KOPT-K1 (cell line): ENCODE results near the gene PINK1.

Source experiments
- H3K27ac ChIP-seq: fragments of 200-600 bp; sonication (generic); 2 replicates; pipeline ENCODE4 v1.5.1; 2016; ENCODE audit warnings: antibody characterized with exemption, mild to moderate bottlenecking, low read depth, low read length; ENCODE audit not compliant: poor library complexity, severe bottlenecking
- H3K36me3 ChIP-seq: fragments of 200-600 bp; sonication (generic); 2 replicates; pipeline ENCODE4 v1.5.1; 2017; ENCODE audit warnings: antibody characterized with exemption, mild to moderate bottlenecking, low read length, moderate library complexity; ENCODE audit not compliant: insufficient read depth
- H3K9me3 ChIP-seq: fragments of 200-600 bp; sonication (generic); 2 replicates; pipeline ENCODE4 v1.5.1; 2017; ENCODE audit warnings: antibody characterized with exemption, low read length, mild to moderate bottlenecking; ENCODE audit not compliant: insufficient read depth, poor library complexity, severe bottlenecking

Gene PINK1

DNA sequence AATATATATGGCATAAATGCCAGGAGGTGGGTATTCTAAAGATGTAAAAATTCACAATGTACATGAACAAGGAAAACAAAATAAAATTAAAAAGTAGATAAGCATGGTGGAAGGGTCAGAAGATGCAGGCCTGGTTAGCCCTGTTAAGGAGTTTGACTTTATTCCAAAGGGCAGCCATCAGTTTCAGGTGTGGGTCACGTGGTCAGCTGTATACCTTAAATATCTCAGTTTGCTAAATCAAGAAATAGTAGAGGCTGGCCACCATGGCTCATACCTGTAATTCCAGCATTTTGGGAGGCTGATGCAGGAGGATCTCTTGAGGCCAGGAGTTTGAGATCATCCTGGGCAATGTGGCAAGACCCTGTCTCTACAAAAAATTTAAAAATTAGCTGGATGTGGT is 8.5 kb upstream of the PINK1 start:
- no peaks in the 10 kb centered on the region for H3K36me3 ChIP-seq
- peaks cover 7% of the 10 kb centered on the region for H3K9me3 ChIP-seq
- H3K27ac ChIP-seq = no peak overlapping the region

- no peaks in the 10 kb centered on the region for H3K36me3 ChIP-seq
- no peak overlapping the region for H3K27ac ChIP-seq
- peaks cover 7% of the 10 kb centered on the region for H3K9me3 ChIP-seq
Observed at GRCh38 chr1:20625176-20626097, 7.8 kb upstream of the PINK1 start.

DNA sequence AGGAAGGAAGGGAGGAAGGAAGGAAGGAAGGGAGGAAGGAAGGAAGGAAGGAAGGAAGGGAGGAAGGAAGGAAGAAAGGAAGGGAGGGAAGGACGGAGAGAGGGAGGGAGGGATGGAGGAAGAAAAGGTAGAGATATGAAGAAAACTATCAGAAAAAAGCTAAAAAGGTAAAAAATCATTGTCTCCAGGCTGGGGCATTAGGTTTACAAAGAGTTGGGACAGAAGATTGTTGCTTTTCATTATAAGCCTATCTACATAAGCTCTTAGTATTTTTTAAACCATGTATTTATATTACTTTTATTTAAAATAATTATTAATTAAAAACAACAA is 7.2 kb upstream of the PINK1 start:
- peaks cover 12% of the 10 kb centered on the region for H3K9me3 ChIP-seq
- H3K27ac ChIP-seq = no peak overlapping the region
- H3K36me3 ChIP-seq = no peaks in the 10 kb centered on the region

DNA sequence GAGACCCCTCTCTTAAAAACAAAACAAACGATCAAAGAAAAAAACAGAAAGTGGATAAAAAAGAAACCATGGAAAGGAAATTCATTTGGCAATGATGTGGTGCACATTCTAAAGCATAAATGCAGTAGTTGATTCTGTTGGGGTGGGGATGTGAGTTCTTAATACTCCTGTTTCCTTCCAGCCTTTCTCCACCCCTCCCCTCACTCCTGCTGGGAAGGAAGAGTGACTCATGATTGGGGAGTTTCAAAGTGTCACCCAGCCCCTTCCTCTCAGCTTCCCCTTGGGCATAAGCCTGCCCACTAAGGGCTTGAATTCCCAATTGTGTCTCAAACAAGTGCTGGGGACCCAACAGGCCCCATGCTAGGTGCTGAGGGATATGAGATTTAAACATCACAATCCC is 6.7 kb upstream of the PINK1 start:
- Histone ChIP-seq H3K27ac (no peak overlapping the region), H3K9me3 (peaks cover 13% of the 10 kb centered on the region), H3K36me3 (no peaks in the 10 kb centered on the region)

GRCh38 chr1:20630729-20631128 is 2.5 kb upstream of the PINK1 start:
- Histone ChIP-seq H3K36me3 (no peaks in the 10 kb centered on the region), H3K9me3 (peaks cover 13% of the 10 kb centered on the region), H3K27ac (no peak overlapping the region)

DNA sequence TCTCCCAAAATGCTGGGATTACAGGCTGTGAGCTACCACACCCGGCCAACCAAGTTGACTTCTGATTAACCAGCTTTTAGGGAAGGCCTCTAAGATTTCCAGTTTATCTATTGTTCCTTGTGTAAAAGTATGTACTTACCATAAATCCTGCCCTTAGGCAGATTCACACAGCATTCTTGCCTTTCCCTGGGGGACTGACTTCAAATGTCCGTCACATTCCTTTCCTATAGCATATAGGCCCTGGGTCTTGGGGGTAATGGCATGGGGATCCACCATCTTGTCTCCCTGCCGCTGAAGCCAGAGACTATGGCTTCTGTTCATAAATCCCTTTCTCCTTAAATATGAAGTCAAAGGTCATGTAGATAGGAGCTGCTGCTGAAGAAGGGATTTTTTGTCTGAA is 872 bp upstream of the PINK1 start:
- no peaks in the 10 kb centered on the region for H3K36me3 ChIP-seq
- peaks cover 13% of the 10 kb centered on the region for H3K9me3 ChIP-seq
- no peak overlapping the region for H3K27ac ChIP-seq

GRCh38 chr1:20634065-20634593 is 871 bp downstream of the PINK1 start:
- H3K27ac ChIP-seq = peak overlapping the region; percentile 50
- H3K36me3 ChIP-seq = no peaks in the 10 kb centered on the region
- peaks cover 11% of the 10 kb centered on the region for H3K9me3 ChIP-seq

DNA sequence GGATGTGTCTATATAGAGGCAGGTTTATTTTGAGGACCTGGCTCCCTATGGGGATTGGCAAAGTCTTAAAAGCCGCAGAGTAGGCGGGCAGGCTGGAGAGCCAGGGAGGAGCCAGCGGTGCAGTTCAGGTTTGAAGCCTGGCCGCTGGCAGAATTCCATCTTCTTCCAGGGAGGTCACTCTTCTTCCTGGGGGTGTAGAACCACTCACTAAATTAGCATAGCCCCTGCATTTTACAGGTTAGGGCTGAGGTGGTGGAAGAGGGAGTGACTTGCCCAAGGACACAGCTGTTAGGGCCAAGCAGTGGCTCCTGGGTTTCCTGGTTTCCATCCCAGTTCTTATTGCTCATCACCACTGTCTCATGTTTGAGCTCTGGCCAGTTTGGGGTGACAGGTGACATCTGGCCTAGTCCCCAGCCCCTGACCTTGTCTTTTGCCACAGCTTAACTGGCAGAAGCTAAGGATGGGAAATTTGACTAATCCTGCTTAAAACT is 1.4 kb downstream of the PINK1 start:
- no peak overlapping the region for H3K27ac ChIP-seq
- H3K36me3 ChIP-seq = no peaks in the 10 kb centered on the region
- H3K9me3 ChIP-seq = peaks cover 6% of the 10 kb centered on the region

DNA sequence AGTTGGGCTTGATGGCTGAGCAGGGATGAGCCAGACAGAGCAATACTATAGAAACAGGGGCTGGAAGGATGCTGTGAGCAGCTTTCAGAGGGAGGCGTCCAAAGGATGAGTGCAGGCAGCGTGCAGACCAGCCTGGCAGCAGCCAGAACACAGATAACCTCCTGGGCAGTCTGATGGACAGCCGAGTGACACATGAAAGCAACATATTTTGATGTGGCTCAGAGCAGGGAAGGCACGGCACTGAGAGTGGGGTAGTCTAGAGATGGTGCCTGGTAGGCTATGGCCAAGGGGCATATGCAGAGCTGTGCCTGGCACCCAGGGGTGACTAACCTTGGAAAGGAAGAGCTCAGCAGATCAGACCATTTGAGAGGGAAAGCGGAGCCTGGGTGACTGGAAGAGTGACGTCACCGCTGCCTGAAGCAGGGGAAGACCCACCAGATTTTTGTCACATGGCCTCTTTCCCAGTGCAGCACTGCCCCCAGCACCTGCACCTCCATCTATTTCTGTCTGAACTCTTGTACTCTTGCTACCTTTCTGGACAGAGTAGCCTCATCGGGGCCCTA is 3.6 kb downstream of the PINK1 start:
- Histone ChIP-seq H3K27ac (no peak overlapping the region), H3K36me3 (no peaks in the 10 kb centered on the region), H3K9me3 (no peaks in the 10 kb centered on the region)

GRCh38 chr1:20640183-20640597 is 6.9 kb downstream of the PINK1 start:
- Histone ChIP-seq H3K27ac (no peak overlapping the region), H3K36me3 (no peaks in the 10 kb centered on the region), H3K9me3 (no peaks in the 10 kb centered on the region)

DNA sequence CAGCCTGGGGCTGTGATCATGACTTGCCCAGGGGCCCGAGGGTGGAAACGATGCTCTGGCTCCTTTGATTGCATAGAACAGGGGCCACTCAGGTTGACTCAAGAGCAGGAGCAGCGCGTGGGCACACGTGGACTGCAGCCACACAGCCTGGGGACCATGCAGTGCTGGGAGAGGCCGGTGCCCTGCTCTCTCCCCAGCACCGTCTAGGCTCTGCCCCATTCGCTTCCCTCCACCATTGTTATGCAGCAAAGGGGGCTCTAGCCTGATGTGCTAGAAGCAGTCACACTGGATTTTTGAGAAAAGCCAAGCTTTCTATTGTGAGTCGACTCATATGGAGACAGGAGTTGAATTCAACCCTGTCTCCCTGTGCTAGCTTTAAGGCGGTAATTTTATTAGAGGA is 8.7 kb downstream of the PINK1 start:
- H3K36me3 ChIP-seq = no peaks in the 10 kb centered on the region
- no peak overlapping the region for H3K27ac ChIP-seq
- no peaks in the 10 kb centered on the region for H3K9me3 ChIP-seq

DNA sequence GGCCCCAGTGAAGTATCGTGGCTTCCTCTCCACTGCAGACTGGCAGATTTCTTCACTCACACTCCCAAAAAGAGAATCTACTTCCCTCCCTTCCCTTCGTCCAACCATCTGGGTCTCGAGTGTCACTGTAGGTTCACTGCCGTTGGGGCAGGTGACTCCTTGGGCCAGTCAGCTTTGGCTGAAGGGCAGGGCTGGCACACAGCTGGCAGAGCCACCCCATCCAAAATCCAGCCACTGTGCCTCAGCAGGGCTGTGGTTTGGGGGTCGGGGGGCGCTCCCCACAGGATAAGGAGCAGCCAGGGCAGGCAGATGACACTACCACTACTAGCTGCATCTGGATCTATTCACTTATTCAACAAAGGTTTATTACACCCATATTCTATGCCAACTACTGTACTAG is 9.8 kb downstream of the PINK1 start:
- Histone ChIP-seq H3K36me3 (peaks cover 4% of the 10 kb centered on the region; the same call in 1 of the 2 replicates), H3K9me3 (no peaks in the 10 kb centered on the region), H3K27ac (no peak overlapping the region)

DNA sequence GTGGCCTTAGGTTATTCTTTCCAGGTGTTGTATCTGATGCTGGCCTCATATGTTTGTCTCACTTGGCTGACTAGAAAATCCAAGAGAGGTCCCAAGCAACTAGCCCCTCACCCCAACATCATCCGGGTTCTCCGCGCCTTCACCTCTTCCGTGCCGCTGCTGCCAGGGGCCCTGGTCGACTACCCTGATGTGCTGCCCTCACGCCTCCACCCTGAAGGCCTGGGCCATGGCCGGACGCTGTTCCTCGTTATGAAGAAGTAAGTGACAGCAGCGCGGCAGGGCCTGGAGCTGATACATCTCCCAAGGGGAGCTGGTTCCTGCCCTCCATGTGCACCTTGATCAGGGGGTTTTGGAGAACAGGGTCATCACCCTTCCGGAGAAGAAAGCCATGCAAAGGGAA is 11.2 kb downstream of the PINK1 start:
- Histone ChIP-seq H3K9me3 (no peaks in the 10 kb centered on the region), H3K36me3 (peaks cover 17% of the 10 kb centered on the region), H3K27ac (no peak overlapping the region)

GRCh38 chr1:20645414-20645813 is 12.2 kb downstream of the PINK1 start:
- Histone ChIP-seq H3K9me3 (no peaks in the 10 kb centered on the region), H3K36me3 (peaks cover 27% of the 10 kb centered on the region)

DNA sequence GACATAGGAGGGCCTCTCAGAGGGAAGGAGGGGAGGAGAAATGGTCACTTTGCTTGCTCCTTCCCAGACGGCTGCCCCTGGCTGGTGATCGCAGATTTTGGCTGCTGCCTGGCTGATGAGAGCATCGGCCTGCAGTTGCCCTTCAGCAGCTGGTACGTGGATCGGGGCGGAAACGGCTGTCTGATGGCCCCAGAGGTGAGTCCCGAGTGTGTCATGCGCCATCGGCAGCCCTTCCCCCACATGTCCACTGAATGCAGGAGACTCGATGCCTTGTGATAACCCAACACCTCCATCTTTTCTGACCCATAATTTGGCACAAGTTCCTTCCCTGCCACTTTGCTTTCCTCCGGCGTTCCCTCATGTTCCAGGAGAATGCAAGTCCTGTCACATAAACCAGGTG is 15.2 kb downstream of the PINK1 start:
- Histone ChIP-seq H3K9me3 (no peaks in the 10 kb centered on the region), H3K27ac (no peak overlapping the region), H3K36me3 (peaks cover 56% of the 10 kb centered on the region)

More at GRCh38 chr1:20645414-20645813, 12.2 kb downstream of the PINK1 start:
- no peak overlapping the region for H3K27ac ChIP-seq
